NCI-H2171 treated with DMSO at 0.1 percent for 48 hours (cell line): ENCODE measurements around the gene FOLR2.

Source experiments
- DNase-seq: peaks from one replicate; lab custom pipeline; 2025; lab: John Stamatoyannopoulos, UW

Gene FOLR2

DNA sequence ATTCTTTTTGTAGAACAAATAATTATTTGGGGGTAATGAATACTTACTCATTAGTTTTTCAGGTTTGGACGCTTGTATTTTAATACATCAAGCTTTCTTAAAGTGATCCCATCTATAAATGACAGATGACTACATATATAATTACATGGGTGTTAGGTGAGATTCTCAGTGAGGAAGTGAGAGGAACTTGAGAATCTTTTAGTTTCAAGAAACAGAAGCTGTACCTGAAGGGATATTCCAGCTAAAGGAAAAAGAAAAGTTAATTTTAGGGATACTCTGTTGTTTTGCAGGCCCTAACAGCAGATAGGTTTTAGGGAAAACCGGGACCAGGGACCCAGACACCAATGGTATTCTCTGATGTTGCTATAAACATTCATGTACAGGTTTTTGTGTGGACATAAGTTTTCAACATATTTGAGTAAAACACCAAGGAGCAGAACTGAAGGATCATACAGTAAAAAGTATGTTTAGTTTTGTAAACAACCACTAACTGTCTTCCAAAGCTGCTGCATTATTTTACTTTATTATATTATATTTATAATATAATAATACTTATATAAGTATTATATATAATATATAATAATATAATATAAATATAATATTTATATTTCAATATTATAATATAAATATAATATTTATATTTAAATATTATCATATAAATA lies 51.5 kb downstream of the FOLR2 start:
- DNase-seq = no peak
